Duodenal mucosa (tissue), 2 donors: Measurements from ENCODE around the gene USP25.

Experiments used
- H3K27ac ChIP-seq: one replicate; pipeline ENCODE4 v1.7.0; 2013; ENCODE audit warnings: low read depth, low read length
- H3K27me3 ChIP-seq, 2 donors: one replicate each; pipeline ENCODE4 v1.7.0; 2013; ENCODE audit warnings: low read length in 2 of 2, control low read depth in 1 of 2; ENCODE audit not compliant: insufficient read depth in 2 of 2, control insufficient read depth in 1 of 2
- H3K36me3 ChIP-seq, 2 donors: one replicate each; pipeline ENCODE4 v1.7.0; 2013; ENCODE audit warnings: low read length in 2 of 2, control low read depth in 1 of 2; ENCODE audit not compliant: insufficient read depth in 2 of 2, control insufficient read depth in 1 of 2
- H3K4me1 ChIP-seq, 2 donors: one replicate each; pipeline ENCODE4 v1.7.0; 2013; ENCODE audit warnings: low read length in 2 of 2, control low read depth in 1 of 2; ENCODE audit not compliant: insufficient read depth in 2 of 2, control insufficient read depth in 1 of 2
- H3K4me3 ChIP-seq, 2 donors: one replicate each; pipeline ENCODE4 v1.7.0; 2013; ENCODE audit warnings: low read length in 2 of 2, low read depth in 1 of 2
- H3K9ac ChIP-seq, 2 donors: one replicate each; pipeline ENCODE4 v1.7.0; 2013; ENCODE audit warnings: low read length in 2 of 2, low read depth in 1 of 2
- H3K9me3 ChIP-seq, 2 donors: one replicate each; pipeline ENCODE4 v1.7.0; 2013; ENCODE audit warnings: low read length in 2 of 2, control low read depth in 1 of 2; ENCODE audit not compliant: control insufficient read depth in 1 of 2

The USP25 gene

DNA sequence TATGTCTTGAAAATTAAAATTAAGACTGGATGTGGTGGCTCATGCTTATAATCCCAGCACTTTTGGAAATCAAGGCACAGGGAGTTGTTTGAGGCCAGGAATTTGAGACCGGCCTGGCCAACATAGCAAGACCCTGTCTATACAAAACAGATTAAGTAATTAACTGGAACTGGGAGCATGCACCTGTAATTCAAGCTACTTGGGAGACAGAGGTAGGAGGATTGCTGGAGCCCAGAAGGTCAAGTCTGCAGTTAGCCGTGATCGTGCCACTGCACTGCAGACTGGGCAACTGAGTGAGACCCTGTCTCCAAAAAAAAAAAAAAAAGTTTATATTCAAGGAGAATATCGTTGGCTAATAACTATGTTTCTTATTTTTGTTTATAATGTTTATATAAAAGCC lies 139.2 kb downstream of the USP25 start:
- H3K36me3 ChIP-seq: peaks cover 0 to 32% of the 10 kb centered on the region in 2 donors
- H3K9ac ChIP-seq: no peak overlapping the region
- H3K4me3 ChIP-seq: no peak overlapping the region
- H3K9me3 ChIP-seq: no peaks in the 10 kb centered on the region
- H3K27ac ChIP-seq: no peak overlapping the region
- H3K4me1 ChIP-seq: no peaks in the 10 kb centered on the region
- H3K27me3 ChIP-seq: no peaks in the 10 kb centered on the region

DNA sequence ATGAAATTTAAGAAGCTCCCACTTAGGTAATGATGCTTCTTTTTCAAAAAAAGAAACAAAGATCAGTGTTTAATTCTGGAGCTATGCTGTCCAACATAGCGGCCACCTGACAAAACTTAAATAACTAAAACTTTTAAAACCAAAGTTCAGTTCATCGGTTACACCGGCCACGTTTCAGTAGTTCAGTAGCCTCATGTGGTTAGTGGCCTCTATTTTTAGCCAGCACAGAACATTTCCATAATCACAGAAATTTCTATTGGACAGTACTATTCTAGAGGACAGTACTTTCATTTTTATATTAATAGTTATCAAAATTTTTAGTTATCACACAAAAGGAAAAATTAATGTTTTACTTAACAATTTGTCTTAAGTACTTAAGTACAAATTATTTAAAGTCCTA lies 141.0 kb downstream of the USP25 start:
- H3K9ac ChIP-seq: no peak overlapping the region
- no peak overlapping the region for H3K4me3 ChIP-seq
- no peaks in the 10 kb centered on the region for H3K4me1 ChIP-seq
- peaks cover 13 to 43% of the 10 kb centered on the region in 2 donors for H3K36me3 ChIP-seq
- H3K9me3 ChIP-seq: no peaks in the 10 kb centered on the region
- no peaks in the 10 kb centered on the region for H3K27me3 ChIP-seq
- no peak overlapping the region for H3K27ac ChIP-seq

DNA sequence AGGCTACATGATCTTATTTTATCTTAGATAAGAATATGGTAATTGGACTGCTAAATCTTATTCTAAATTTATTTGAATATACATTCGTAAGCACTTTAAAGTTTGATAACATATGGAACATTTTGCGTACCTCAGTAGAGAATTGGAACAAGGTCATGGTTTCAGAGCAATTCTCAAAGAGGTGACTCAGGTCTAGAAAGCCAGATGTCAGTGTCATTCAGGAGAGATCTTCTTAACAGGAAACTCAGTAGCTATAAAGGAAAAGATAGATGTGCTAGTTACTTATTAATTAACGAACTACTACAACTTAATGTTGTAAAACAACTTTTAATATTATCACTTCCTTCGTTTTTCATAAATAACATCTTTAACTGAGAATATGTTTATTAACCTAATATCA lies 142.5 kb downstream of the USP25 start:
- H3K4me1 ChIP-seq: no peaks in the 10 kb centered on the region
- peaks cover 17 to 42% of the 10 kb centered on the region in 2 donors for H3K36me3 ChIP-seq
- H3K27me3 ChIP-seq: no peaks in the 10 kb centered on the region
- no peak overlapping the region for H3K9ac ChIP-seq
- no peak overlapping the region for H3K4me3 ChIP-seq
- H3K9me3 ChIP-seq: no peaks in the 10 kb centered on the region
- no peak overlapping the region for H3K27ac ChIP-seq

DNA sequence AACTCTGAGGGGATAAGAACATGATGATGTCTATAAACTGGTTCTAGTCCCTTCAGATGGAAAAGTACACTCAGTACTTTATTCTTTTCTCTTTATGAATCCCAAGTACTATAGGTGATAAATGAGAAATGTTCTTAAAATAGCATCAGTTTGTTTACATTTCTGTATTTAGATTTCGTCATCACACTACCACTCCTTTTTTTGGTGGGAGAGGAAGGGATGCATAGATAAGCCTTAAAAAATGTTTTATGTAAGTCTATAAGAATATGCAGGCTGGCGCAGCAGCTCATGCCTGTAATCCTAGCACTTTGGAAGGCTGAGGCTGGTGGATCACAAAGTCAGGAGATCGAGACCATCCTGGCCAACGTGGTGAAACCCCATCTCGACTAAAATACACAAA lies 144.8 kb downstream of the USP25 start:
- Histone ChIP-seq H3K27me3 (no peaks in the 10 kb centered on the region), H3K9me3 (no peaks in the 10 kb centered on the region), H3K4me1 (no peaks in the 10 kb centered on the region), H3K36me3 (peaks cover 20 to 39% of the 10 kb centered on the region in 2 donors), H3K9ac (no peak overlapping the region), H3K4me3 (no peak overlapping the region), H3K27ac (no peak overlapping the region)

DNA sequence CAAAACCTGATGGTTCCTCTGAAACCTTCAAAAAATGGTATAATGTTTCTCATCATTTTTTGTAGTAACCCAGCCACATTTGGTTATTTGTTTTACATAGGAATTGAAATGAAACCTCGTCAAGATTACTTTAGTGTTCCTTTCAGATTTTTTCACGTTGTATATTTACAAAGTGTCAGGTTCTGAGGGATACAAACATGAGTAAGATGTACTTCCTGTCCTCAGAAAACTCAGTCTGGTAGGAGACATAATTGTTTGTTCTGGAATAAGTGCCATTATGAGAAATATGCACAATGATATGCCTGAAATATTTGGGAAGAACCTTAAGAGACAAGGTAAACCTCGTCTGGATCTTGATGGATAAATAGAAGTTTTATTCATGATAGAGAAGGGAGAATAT lies 145.5 kb downstream of the USP25 start:
- Histone ChIP-seq H3K36me3 (peaks cover 24 to 39% of the 10 kb centered on the region in 2 donors), H3K9ac (no peak overlapping the region), H3K4me1 (no peaks in the 10 kb centered on the region), H3K9me3 (no peaks in the 10 kb centered on the region), H3K4me3 (no peak overlapping the region), H3K27me3 (no peaks in the 10 kb centered on the region), H3K27ac (no peak overlapping the region)

DNA sequence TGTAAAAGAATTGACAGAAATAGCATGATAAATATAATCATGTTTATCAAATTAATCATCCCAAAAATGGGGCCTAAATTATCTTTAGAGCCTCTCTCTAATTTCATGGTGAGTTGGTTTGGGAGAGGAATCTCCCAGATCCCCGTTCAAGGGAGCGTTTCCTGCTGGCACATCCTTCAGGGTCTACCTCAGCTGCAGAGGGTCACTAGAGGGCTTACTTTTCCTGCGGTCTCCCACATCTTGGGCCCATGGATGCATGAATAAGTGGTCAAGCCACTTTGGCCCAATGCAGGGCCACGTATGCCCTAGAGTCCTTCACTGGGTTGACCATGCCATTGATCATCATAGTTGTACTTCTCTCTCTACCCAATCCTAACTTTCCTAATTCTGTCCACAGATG lies 164.1 kb downstream of the USP25 start:
- H3K27ac ChIP-seq: no peak overlapping the region

DNA sequence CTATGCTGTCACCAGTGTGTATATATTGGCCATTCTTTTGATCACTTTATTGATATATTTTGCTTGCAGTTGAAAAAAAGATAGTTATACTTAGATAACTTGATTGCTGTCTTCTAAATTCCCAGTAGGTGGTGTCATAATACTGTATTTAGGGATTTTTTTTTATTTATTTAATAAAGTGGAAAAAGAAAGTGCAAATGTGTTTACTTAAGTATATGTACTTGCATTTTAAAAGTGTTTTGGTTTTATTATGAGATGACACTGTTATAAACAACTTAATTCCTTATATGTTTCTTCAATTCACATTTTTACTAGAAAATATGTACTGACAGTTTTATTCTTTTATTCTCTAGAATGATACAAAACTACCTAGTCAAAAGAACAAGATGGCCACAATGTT lies 164.8 kb downstream of the USP25 start:
- H3K27me3 ChIP-seq: no peaks in the 10 kb centered on the region
- no peaks in the 10 kb centered on the region for H3K36me3 ChIP-seq
- H3K9ac ChIP-seq: no peak overlapping the region
- H3K9me3 ChIP-seq: peaks cover 0 to 10% of the 10 kb centered on the region in 2 donors
- no peak overlapping the region for H3K27ac ChIP-seq
- H3K4me1 ChIP-seq: no peaks in the 10 kb centered on the region
- no peak overlapping the region for H3K4me3 ChIP-seq

More for the DNA sequence above, 164.1 kb downstream of the USP25 start:
- H3K9ac ChIP-seq: no peak overlapping the region
- H3K4me1 ChIP-seq: no peaks in the 10 kb centered on the region
- no peaks in the 10 kb centered on the region for H3K36me3 ChIP-seq
- no peaks in the 10 kb centered on the region for H3K27me3 ChIP-seq
- H3K9me3 ChIP-seq: peaks cover 0 to 6% of the 10 kb centered on the region in 2 donors
- no peak overlapping the region for H3K4me3 ChIP-seq

DNA sequence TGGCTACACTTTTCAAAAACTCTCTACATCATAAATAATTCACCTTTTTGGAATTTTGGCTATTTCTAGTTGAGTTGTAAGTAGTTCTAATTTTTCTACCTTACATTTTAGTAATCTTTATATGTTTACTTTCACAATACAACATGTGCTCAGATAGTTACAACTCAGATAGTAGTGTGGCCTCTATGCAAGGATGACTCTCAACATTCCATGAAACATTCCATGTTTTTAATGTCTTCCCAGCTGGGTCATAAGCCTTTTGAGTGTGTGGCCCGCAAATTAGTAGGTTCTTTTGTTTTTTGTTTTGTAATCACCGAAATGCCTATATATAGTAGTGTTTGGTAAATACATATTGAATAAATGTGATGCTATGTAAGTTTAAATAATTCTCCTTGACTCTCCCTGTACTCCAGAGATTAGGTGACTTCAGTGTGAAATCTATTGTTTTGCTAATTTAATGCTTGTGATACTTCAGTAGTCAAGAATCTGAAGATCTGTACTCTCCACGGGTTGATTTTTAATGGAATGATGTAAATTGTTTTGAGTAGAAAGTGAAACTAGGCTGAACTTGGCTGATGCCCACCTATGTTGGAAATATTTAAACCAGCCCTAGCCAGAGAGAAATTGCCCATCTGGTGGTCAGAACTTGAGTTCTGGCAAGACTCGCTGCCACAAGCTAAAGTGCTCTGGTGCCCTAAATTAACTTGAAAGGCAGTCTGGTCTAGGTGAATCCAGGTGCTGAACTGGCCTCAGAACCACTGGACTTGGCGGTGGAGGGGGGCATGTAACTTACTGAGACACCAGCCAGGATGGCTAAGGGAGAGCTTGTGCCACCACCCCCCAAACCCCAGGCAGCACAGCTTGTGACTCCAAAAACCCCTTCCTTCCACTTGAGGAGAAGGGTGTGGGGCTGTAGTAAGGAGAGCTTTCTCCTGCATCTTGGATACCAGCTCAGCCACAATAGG lies 165.6 kb downstream of the USP25 start:
- no peak overlapping the region for H3K4me3 ChIP-seq
- no peaks in the 10 kb centered on the region for H3K36me3 ChIP-seq
- peaks cover 0 to 17% of the 10 kb centered on the region in 2 donors for H3K9me3 ChIP-seq
- no peak overlapping the region for H3K9ac ChIP-seq
- no peaks in the 10 kb centered on the region for H3K27me3 ChIP-seq
- no peaks in the 10 kb centered on the region for H3K4me1 ChIP-seq
- H3K27ac ChIP-seq: no peak overlapping the region

DNA sequence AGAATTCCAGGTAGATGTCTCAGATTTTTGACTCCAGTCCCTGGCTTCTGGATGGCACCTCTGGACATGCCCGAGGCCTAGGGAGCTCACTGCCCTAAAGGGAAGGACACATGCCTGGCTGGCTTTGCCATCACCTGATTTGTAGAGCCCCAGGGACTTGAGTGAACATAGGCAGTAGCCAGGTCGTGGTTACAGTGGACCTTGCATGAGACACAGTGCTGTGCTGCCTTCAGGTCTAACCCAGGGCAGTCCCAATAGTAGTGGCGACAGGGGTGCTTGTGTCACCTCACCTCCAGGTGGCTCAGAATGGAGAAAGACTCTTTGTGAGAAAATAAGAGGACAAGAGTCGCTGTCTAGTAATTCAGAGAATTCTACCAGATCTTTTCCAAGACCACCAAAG lies 166.7 kb downstream of the USP25 start:
- no peaks in the 10 kb centered on the region for H3K4me1 ChIP-seq
- no peak overlapping the region for H3K27ac ChIP-seq
- no peak overlapping the region for H3K9ac ChIP-seq

DNA sequence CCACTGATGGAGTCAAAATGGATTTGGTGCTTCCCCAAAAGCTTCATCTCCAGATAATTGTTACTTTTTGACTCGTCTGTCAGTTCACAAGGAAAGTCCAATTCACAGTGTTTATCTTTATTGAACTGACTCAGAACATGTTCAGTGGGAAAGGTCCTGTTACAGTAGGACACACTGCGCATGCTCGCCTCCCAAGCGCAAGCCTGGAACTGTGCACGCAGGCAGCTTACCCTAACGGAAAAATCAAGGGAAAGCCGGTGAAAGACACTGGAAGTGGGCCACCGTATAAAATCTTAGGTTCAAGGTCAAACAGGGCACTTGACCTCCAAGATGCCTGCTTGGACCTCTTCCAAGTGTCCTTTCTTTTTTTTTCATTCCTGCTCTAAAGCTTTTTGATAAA lies 174.6 kb downstream of the USP25 start:
- Histone ChIP-seq H3K27me3 (no peaks in the 10 kb centered on the region), H3K36me3 (no peaks in the 10 kb centered on the region), H3K4me1 (no peaks in the 10 kb centered on the region), H3K27ac (no peak overlapping the region), H3K4me3 (no peak overlapping the region), H3K9ac (no peak overlapping the region), H3K9me3 (peaks cover 7 to 9% of the 10 kb centered on the region in 2 donors)

More for the DNA sequence above, 166.7 kb downstream of the USP25 start:
- no peak overlapping the region for H3K4me3 ChIP-seq
- H3K27me3 ChIP-seq: no peaks in the 10 kb centered on the region
- H3K9me3 ChIP-seq: peaks cover 5 to 17% of the 10 kb centered on the region in 2 donors
- H3K36me3 ChIP-seq: no peaks in the 10 kb centered on the region
